Measurements from ENCODE around the gene SEPTIN6.

The SEPTIN6 gene

DNA sequence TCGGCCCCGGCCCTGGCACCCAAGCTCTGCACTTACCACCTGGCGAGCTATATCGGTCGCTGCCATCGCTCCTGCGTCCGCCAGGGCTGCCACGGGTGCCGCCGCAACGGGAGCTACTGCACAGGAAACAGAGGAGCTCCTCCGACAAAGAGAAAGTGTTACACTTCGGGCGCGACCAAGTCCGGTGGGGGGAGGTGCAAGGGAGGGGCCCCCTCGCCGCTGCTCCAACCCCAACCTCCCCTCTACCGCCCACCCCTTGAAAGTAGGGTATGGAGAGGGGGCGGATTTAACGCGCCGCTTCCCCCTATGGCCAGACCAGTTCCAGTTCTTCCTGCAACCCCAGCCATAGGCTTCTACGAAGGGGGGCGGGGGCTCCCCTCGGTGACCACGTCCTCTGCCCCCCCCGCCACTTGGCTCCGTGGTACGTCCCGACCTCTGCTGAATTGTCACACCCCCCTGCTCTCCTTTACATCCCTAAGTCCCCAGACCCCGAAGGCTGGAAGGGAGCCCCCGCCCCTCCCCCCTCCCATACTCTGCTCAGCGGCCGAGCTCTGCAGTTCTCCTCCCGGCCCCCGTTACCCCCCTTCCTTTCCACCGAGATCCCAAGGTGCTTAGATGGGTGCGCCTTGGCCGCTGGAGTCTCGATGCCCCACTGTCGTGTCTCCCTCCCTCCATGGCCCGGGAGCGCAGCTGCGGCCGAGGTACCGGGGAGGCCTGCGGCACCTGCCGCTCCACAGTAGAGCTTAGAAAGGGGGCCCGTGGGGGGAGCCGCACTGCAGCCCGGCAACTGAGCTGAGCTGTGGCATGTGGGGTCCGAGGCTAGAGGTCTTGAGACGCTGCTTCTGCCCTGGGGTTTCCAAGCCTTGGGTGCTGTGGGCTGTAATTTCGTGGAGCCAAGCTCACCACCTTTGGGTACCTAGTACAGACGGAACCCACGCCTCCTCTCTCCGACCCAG, at the start of gene SEPTIN6:
TSS of gene SEPTIN6 (minus strand) at position 129 of the 956 bp plus-strand sequence. CDS start at position 66, 63 bp downstream.
- DNase-seq (ENCODE audit: low read depth in 2 of 2): peak; percentile 59 to 68

DNA sequence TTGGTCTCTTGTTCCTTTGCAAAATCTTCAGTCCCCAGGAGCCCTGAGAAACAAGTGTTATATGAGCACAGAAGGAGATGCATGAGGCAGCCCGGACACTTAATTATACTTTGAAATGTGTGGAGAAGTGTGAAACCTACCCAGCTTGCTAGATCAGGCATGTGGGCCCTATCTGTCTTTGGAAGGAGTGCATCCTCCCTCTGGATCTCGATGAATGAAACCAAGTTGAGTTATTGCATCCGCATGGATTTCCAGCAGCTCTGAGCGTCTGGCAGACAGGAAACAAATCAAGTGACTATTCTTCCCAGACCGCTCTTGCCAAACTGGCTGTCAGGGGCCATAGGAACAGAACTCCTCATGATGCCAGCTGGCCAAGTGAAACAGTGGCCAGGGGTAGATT, 45.8 kb upstream of the SEPTIN6 start:
- DNase-seq (ENCODE audit: low read depth in 2 of 2): no peak

DNA sequence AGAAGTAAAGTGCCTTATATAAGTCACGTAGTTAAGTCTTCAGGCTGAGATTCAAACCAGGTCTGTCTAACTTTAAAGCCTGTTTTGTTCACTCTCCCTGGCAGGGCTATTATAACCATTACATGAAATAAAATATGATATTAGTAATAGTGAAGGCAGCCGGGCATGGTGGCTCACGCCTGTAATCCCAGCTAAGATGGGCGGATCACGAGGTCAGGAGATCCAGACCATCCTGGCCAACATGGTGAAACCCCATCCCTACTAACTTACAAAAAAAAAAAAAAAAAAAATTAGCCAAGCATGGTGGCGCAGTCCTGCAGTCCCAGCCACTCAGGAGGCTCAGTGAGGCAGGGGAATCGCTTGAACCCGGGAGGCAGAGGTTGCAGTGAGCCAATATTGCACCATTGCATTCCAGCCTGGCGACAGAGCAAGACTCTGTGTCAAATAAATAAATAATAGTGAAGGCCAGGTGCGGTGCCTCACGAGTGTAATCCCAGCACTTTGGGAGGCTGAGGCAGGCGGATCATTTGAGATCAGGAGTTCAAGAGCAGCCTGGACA, 43.3 kb upstream of the SEPTIN6 start:
- no peak for DNase-seq (ENCODE audit: low read depth in 2 of 2)

DNA sequence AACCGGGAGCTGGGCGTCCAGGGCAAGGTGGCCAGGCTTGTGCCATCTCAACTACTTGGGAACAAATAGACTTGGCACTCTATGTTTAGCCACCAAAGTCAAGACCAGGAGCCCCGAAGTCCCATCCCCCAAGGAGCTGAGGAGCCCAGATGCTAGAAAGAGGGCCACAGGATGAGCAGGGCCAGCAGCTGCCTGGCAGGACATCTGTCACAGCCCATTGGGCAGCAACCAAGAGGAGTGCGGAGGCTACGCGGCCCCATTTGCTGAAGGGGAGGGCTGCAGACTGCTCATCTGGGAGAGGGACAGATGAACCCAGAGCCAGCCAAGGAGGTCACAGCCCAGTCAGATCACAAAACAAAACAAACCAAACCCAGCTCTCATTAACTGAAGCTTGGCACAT, 42.5 kb upstream of the SEPTIN6 start:
- DNase-seq (ENCODE audit: low read depth in 2 of 2): no peak

DNA sequence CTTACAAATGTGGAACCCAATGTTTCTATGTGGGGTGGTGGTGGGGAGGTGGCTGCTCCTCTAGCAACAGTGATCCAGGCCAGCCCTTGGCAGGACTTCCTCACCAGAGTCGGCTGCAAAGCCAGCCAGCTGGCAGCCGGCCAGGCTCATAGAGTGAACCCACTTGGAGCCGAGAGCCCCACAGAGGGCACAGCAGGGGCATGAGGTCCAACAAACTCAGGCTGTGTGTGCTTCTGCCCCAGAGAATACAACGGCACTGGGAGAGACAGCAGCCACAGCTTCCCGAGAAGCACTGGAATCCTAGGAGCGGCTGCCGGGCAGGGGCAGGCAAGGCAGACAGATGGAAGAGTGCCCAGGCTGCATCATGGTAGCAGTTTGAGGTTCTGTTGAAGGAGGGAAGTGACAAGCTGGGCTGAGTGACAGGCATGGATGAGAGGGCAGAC, 42.0 kb upstream of the SEPTIN6 start:
- DNase-seq (ENCODE audit: low read depth in 2 of 2): no peak

DNA sequence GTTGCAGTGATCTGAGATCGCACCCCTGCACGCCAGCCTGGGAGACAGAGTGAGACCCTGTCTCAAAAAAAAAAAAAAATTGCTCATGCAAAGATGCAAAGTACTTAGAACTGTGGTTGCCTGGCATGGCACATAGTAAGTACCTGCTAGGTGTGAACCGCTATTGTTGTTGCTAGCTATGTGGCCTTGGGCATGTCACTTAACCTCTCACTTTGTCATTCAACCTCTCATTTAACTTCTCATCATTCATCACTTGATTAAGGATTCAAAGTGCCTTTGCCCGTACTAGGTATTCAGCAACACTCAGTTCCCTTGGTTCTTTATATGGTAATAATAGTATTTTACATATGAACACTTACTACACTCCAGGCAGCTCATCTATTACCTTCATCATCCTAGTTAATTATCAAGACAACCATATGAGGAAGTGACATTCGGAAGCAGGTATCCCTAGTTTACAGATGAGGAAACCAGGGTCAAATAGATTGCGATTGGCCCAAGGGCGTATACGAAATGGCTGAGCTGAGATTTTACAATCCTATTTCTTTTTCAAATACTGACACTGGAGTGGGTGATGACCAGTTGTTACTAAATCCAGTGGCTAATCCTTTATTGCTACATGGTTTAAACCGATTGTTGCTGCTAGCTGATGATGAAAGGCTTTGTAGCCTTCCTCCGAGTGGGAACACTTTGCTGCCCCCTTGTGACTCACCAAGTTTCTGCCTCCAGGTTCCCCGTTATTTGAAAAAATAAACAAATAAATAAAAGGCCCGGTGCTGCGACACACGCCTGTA, 36.6 kb upstream of the SEPTIN6 start:
- peak; percentile 31 to 44 for DNase-seq (ENCODE audit: low read depth in 2 of 2)

DNA sequence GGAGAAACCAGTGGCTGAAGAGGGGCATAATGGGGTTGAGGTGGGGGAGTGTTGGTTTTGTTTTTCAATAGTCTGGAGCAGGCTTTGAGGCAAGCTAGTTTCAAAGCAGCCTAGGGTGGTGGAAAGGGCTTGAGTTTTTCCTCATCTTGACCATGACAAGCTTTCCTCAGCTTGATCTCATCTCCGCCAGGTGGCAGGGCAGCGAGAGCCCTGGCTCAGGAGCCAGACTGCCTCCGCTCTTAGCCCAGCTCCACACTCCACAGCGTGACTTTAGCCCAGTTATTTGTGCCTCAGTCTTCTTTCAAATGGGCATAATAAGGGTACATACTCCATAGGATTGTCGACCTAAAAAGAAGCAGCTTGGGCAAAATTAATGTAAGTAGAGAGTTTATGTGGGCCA, 35.5 kb upstream of the SEPTIN6 start:
- no peak for DNase-seq (ENCODE audit: low read depth in 2 of 2)

DNA sequence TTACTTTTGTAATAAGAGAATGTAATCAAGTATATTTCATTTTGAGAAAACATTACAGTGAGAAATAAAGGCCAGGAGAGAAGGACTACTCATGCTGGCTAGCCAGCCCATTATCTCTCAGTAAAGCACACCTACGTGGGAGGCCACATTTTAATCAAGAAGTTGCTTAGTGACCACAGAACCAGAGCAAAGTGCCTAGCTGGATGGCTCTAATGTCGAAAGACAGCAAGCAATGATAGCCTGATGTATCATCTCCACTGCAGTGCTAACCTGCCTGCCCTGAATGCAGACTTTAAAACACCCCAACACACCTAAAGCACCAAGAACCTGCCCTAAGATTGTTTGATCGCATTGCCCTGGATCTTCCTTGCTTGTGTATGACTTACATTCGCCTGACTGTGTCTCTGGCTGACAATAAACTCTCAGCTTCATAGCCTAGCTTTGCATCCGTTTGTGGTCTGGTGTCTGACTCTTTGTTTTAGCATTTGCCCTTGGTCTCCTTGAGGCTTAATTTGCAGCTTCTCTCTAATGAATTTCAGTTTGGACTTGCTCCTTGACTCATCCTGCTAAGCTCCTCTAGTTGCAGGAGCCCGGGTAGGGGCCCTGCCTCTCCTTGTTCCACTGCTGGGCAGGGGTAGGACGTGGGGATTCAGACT, 34.1 kb upstream of the SEPTIN6 start:
- DNase-seq (ENCODE audit: low read depth in 2 of 2): no peak

DNA sequence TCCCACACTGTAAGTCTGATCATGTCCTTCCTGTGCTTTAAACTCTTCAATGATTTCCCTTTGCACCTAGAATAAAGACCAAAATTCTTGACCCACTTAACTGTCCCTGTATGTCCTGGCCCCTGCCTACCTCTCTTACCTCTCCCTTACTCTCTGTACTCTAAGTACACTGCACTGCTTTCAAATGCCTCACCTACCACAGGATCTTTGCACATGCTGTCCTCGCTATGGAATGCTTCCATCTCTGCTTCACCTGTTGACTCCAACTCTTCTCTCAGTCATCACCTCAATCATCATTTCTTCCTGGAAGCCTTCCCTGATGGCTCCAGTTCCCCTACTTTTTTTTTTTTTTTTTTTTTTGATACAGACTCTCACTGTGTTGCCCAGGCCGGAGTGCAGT, 29.0 kb upstream of the SEPTIN6 start:
- DNase-seq (ENCODE audit: low read depth in 2 of 2): no peak

DNA sequence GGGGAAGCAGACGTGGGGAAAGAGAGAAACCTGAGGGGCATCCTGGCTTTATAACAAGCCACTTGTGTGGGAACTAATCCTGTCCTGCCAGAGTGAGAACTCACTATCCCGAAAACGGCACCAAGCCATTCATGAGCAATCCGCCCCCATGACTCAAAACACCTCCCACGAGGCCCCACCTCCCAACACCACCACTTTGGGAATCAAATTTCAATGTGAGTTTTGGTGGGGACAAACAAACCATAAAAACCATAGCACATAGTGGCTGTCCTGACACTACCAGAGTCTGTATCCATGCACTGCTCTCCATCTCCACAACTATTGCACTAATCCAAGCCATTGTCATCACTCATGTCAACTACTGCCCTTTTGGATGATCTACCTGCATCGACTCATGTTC, 28.5 kb upstream of the SEPTIN6 start:
- DNase-seq (ENCODE audit: low read depth in 2 of 2): no peak

DNA sequence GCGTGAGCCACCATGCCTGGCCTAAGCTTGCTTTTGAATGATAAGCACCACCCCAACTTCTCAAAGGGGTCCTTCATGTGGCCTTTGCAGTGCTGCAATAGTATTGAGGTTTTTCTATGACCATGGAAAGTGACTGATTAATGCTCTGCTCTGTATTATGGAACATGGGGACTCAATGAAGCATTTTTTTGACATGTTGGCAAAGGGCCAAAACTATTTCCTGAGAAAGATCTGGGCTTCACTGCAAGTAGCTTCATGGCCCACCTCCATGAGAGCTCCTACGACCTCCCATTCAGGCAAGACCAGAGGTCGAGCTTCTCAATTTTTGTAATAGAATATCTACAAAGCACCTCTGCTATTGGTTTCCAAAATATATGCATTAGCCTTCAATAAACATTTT, 16.7 kb upstream of the SEPTIN6 start:
- DNase-seq (ENCODE audit: low read depth in 2 of 2): no peak

DNA sequence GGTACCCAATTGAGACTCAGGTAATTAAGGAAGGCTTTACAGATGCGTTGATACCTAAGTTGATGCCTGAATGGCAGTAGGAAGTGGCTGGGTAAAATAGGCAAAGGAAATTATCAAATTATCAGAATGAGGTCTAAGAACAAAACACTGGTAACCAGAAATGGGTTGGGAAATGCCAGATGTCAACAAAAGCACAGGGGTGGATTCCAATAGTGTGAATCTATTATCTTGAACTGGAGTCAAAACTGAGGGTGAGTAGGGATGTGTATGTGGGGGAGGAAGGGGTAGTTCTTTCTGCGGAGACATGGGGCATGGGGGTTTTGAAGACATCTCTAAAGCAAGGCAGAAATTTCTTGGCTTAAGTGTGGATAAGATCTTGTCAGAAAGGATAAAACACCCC, 16.0 kb upstream of the SEPTIN6 start:
- DNase-seq (ENCODE audit: low read depth in 2 of 2): no peak

DNA sequence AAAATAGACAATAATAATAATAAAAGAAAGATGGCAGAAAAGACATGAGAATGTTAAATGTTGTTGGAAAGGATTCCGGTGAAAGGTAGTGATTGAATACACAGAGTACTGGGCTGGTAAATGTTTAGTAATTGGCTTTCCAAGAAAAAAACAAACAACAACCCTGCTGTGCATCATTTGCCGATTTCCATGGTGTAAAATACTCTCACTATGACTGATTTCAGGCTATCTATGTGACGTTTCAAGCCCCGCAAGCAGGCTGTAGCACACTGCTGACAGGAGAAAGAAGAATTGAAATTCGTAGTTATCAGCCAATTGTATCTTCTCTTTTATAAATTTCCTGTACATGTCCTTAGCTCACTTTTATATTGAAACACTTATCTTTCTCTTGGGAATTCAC, 13.6 kb upstream of the SEPTIN6 start:
- DNase-seq (ENCODE audit: low read depth in 2 of 2): no peak

DNA sequence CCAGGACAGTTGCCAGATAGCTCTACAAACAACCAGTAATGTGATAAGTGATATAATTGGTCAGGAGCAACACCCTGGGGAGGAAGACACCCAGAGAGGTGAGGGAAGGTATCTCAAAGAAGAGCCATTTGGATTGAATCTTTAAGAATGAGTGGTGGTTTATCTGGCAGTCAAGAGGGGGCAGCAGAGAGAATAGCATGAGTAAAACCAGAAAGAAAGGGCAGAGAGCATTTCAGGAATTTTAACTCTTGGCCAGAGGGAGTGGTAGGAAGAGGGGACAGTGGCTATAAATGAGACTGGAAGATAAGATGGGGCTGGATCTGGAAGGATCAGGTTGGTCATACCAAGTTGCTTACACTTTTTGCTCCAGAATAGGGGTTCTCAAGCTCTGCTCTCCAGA, 5.9 kb upstream of the SEPTIN6 start:
- no peak for DNase-seq (ENCODE audit: low read depth in 2 of 2)

DNA sequence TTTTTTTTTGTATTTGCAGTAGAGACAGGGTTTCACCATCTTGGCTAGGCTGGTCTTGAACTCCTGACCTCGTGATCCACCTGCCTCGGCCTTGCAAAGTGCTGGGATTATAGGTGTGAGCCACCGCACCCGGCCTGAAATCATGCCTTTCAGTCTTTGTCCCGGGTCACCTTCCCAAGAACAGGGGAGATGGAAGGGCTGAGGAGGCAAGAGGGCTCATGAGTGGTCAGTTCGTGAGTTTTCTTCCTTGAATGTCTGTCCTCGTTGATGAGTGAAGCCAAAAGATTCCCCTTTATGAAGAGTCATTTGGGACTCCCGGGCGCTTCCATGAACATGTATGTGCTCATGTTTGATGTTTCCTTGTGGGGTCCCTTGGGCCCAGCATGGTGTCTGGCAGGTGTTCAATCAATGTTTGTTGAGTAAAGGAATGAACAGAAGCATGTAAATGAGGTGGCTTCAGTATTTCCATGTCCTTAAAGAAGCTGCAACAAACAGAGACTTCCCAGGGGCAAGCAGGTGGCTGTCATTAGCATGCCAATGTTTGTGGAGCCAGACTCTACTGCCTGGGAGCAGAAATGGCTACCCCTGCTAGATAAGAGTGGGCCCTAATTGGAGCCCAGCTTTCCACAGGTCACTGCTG, 3.4 kb upstream of the SEPTIN6 start:
- DNase-seq (ENCODE audit: low read depth in 2 of 2): no peak

DNA sequence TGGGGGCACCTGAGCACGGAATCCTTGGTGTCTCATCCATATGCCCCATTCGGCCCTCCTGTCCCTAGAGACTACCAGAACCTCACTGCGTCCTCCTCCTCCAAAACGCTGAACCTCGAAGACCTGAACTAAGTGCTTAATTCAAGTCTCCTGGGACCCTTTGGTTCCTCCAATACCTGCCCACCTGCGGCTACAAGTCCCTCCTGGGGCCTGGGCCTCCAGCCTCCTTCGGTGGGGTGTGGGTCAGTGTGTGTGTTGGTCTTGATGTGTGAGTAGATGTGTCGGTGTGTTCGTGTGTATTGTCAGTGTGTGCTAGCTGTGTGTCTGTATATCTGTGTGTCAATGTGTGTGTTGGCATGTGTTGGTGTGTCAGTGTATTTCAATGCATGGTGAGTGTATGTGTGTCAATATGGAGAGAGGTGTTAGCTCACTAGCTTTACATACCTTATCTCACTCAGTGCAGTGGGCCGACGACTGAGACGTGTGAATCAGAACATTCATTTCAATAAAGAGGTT, 2.6 kb upstream of the SEPTIN6 start:
- DNase-seq (ENCODE audit: low read depth in 2 of 2): no peak

DNA sequence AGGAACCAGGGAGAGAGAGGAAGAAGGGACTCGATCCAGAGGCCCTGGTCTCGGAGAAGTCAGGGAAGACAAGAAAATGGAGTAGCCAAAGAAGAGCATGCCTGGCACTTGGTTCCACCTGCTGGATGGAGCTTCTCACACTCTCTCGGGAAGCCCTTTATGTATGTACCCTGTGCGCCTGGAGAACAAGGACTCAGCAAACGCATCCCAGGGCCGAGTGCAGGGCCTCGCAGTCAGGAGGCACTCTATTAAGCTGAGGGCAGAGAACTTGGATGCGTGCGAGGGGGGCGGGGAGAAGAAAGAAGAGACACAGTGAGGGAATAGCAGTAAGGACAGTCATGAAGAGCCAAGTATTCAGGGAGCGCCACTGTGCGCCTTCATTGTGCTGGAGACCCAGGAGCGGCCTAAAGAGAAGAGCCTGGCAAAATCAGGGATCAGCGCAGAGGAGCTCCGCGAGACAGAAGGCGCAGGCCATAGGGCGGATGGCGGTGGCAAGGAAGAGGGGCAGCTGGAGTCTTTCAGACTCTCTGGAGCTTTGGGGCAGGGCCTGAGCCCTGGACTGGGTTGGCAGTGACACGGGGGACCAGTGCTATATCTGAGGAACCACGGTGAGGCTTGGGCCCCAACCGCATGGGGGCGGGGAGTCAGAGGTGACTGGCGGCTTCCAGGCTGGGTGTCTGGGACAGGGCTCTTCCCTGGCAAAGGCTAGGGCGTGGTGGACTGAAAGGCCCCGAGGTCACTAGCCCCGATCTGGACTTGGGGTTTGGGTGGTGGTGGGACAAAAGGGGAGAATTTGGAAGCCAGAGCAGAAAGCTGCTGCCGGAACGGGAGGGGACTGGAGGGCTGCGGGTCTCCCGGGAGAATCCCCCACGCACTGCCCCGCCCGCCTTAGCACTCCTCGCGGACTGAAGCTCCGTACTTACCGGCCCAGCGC, 1.9 kb upstream of the SEPTIN6 start:
- DNase-seq (ENCODE audit: low read depth in 2 of 2): no peak

DNA sequence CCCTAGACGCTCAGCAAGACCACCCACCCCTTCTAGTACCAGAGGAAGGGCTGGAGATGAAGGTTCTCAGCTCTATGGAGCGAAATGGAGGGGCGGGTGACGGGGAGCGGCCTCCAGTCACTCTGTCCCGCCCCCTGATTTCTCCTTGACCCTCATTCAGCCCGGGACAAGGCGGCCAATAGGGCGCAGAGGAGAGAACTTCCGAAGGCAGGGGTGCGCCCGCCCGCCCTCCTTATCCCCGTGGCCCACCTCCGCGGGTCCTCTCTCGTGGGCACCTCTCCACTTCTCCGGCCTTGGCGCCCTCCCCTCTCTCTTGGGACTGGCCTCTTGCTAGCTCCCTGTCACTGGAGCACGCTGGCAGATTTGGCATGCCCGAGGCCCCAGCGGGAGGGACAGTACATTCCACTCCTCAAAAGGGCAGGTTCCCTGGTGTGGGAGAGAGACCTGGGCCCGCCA, 1.1 kb upstream of the SEPTIN6 start:
- no peak for DNase-seq (ENCODE audit: low read depth in 2 of 2)

DNA sequence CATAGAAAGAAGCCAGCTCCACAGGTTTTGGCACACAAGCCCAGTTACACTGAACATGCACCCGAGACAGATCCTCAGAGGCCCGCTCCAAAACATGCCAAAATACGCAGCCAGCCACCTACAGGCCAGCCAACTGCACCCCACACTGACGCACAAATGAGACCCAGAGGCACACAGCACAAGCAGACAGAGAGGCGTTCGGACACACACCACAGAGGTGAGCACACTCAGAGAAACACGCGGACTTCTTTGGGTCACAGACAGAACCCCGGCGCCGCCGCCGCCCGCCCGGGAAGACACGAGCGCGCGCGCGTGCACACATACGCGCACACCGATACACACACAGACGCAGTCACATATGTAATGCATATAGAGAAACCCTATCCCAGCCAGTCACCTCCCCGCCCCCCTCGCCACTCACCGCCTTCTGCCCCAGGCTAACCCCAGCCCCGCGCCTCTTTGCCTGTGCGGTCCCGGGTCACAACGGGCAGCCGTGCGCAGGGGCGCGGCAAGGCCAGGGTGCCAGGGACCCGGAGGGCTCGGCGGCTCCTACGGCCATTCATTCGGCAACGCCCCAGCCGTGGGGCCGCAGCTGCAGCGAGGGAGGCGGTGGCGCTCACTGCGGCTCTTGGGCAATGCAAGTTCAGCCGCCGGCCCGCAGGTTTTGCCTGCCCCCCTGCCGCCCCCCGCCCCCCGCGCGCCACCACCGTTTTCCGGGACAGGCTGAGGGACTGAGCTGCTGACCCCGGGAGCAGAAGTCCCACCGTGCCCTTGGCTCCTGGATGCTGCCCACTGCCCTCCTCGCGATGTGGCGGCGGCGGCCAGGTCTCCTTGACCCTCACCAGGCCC, 553 bp downstream of the SEPTIN6 start:
- DNase-seq (ENCODE audit: low read depth in 2 of 2): no peak

Measured in activated CD8-positive, alpha-beta memory T cell treated with anti-CD3 and anti-CD28 coated beads for 4 hours (primary cell).